ENCODE results near the gene SERP2.

GRCh38 chr13:44398606-44399005 is 25.0 kb downstream of the SERP2 start:
- TF ChIP-seq POLR2A (IDR thresholded peaks at IDR 0.05; ENCODE audit: low read length) (no peak), GATA1 (IDR thresholded peaks at IDR 0.05; ENCODE audit: low read depth, low read length) (no peak)

All from erythroblast (primary cell).